ENCODE results near the gene DBET. TPM values are rescaled to one million over a fixed set of nuclear protein-coding genes. Genes with fewer than 3 reads are reported as not detected.
"Not testable (repeated sequence)": the region's sequence is repeated elsewhere in the genome, so short reads cannot be mapped to it uniquely, and the experiment has no call there.

DBET gene
- total and polyA plus RNA-seq, 5 experiments from 2014 or later = not detected

GRCh38 chr4:190095335-190095734 is 31.0 kb downstream of the DBET start:
- ATAC-seq, H3K4me1 Mint-ChIP-seq, H3K36me3 Mint-ChIP-seq, H3K27ac Mint-ChIP-seq, DNase-seq, H3K9me3 Mint-ChIP-seq, POLR2A ChIA-PET, H3K27me3 Mint-ChIP-seq, H3K4me3 Mint-ChIP-seq: not testable (repeated sequence)

GRCh38 chr4:190099605-190100004 is 35.3 kb downstream of the DBET start:
- H3K27me3 Mint-ChIP-seq, POLR2A ChIA-PET, ATAC-seq, H3K4me1 Mint-ChIP-seq, H3K4me3 Mint-ChIP-seq, H3K36me3 Mint-ChIP-seq, H3K9me3 Mint-ChIP-seq, H3K27ac Mint-ChIP-seq, DNase-seq: not testable (repeated sequence)

GRCh38 chr4:190101525-190101924 is 37.2 kb downstream of the DBET start:
- POLR2A ChIA-PET, H3K27ac Mint-ChIP-seq, H3K9me3 Mint-ChIP-seq, H3K4me3 Mint-ChIP-seq, H3K36me3 Mint-ChIP-seq, H3K27me3 Mint-ChIP-seq, H3K4me1 Mint-ChIP-seq, ATAC-seq, DNase-seq: not testable (repeated sequence)

- DNase-seq, H3K27ac Mint-ChIP-seq, H3K9me3 Mint-ChIP-seq, H3K4me1 Mint-ChIP-seq, H3K36me3 Mint-ChIP-seq, H3K27me3 Mint-ChIP-seq, POLR2A ChIA-PET, H3K4me3 Mint-ChIP-seq, ATAC-seq: not testable (repeated sequence)
Measured at GRCh38 chr4:190106191-190106590, 41.9 kb downstream of the DBET start.

GRCh38 chr4:190106611-190107480 is 42.5 kb downstream of the DBET start:
- H3K4me3 Mint-ChIP-seq, H3K9me3 Mint-ChIP-seq, H3K27ac Mint-ChIP-seq, ATAC-seq, POLR2A ChIA-PET, H3K4me1 Mint-ChIP-seq, H3K36me3 Mint-ChIP-seq, H3K27me3 Mint-ChIP-seq: not testable (repeated sequence)
- peak in 1 of 10 donors; percentile 0 for DNase-seq

- H3K27ac Mint-ChIP-seq, H3K27me3 Mint-ChIP-seq, H3K9me3 Mint-ChIP-seq, H3K4me1 Mint-ChIP-seq, H3K36me3 Mint-ChIP-seq, POLR2A ChIA-PET, H3K4me3 Mint-ChIP-seq, ATAC-seq: not testable (repeated sequence)
- DNase-seq = peak in 1 of 10 donors; percentile 0
Measured at GRCh38 chr4:190107766-190108485, 43.6 kb downstream of the DBET start.

GRCh38 chr4:190108756-190109155 is 44.5 kb downstream of the DBET start:
- H3K27me3 Mint-ChIP-seq, H3K9me3 Mint-ChIP-seq, H3K27ac Mint-ChIP-seq, H3K4me1 Mint-ChIP-seq, H3K4me3 Mint-ChIP-seq, H3K36me3 Mint-ChIP-seq, ATAC-seq, POLR2A ChIA-PET: not testable (repeated sequence)
- DNase-seq = peak in 1 of 10 donors; percentile 0

- H3K4me3 Mint-ChIP-seq, POLR2A ChIA-PET, H3K27ac Mint-ChIP-seq: not testable (repeated sequence)
Measured at GRCh38 chr4:190109390-190110011, 45.2 kb downstream of the DBET start.

GRCh38 chr4:190110033-190110432 is 45.7 kb downstream of the DBET start:
- ATAC-seq, H3K27me3 Mint-ChIP-seq, H3K27ac Mint-ChIP-seq, H3K9me3 Mint-ChIP-seq, POLR2A ChIA-PET, H3K4me1 Mint-ChIP-seq, H3K36me3 Mint-ChIP-seq, H3K4me3 Mint-ChIP-seq: not testable (repeated sequence)
- peak in 1 of 10 donors; percentile 1 for DNase-seq

More at GRCh38 chr4:190109390-190110011, 45.2 kb downstream of the DBET start:
- H3K4me1 Mint-ChIP-seq, H3K36me3 Mint-ChIP-seq, H3K9me3 Mint-ChIP-seq, H3K27me3 Mint-ChIP-seq, ATAC-seq: not testable (repeated sequence)
- peak in 1 of 10 donors; percentile 0 for DNase-seq

GRCh38 chr4:190110570-190111295 is 46.4 kb downstream of the DBET start:
- H3K9me3 Mint-ChIP-seq, POLR2A ChIA-PET, H3K27ac Mint-ChIP-seq, H3K27me3 Mint-ChIP-seq, ATAC-seq, H3K4me3 Mint-ChIP-seq, H3K36me3 Mint-ChIP-seq, H3K4me1 Mint-ChIP-seq: not testable (repeated sequence)
- peak in 1 of 10 donors; percentile 0 for DNase-seq

- H3K9me3 Mint-ChIP-seq, H3K27ac Mint-ChIP-seq, H3K4me1 Mint-ChIP-seq, H3K4me3 Mint-ChIP-seq, H3K27me3 Mint-ChIP-seq, H3K36me3 Mint-ChIP-seq, ATAC-seq, POLR2A ChIA-PET: not testable (repeated sequence)
- peak in 1 of 10 donors; percentile 0 for DNase-seq
Measured at GRCh38 chr4:190112879-190113278, 48.6 kb downstream of the DBET start.

GRCh38 chr4:190114991-190115390 is 50.7 kb downstream of the DBET start:
- H3K4me3 Mint-ChIP-seq, POLR2A ChIA-PET, H3K27ac Mint-ChIP-seq, ATAC-seq, H3K9me3 Mint-ChIP-seq, H3K27me3 Mint-ChIP-seq, H3K36me3 Mint-ChIP-seq, H3K4me1 Mint-ChIP-seq: not testable (repeated sequence)
- DNase-seq = peak in 1 of 10 donors; percentile 0
